Activated naive CD8-positive, alpha-beta T cell treated with anti-CD3 and anti-CD28 coated beads for 36 hours (primary cell): Measurements from ENCODE around the gene SLC25A21. TPM values are rescaled to one million over a fixed set of nuclear protein-coding genes. Genes with fewer than 3 reads are reported as not detected.

Source experiments
- DNase-seq: peaks from one replicate; pipeline ENCODE4 v3.0.0; 2021
- H3K27ac Mint-ChIP-seq: one replicate; pipeline ENCODE4 v1.8.0; 2022; ENCODE audit warnings: mild to moderate bottlenecking, moderate library complexity, mixed read lengths
- H3K27me3 Mint-ChIP-seq: one replicate; pipeline ENCODE4 v1.8.0; 2022; ENCODE audit warnings: mild to moderate bottlenecking, mixed read lengths
- H3K36me3 Mint-ChIP-seq: one replicate; pipeline ENCODE4 v1.8.0; 2021; ENCODE audit warnings: mild to moderate bottlenecking, mixed read lengths
- H3K4me1 Mint-ChIP-seq: one replicate; pipeline ENCODE4 v1.8.0; 2021; ENCODE audit warnings: mixed read lengths
- H3K4me3 Mint-ChIP-seq: one replicate; pipeline ENCODE4 v1.8.0; 2022; ENCODE audit warnings: mild to moderate bottlenecking, moderate library complexity, mixed read lengths
- H3K9me3 Mint-ChIP-seq: one replicate; pipeline ENCODE4 v1.8.0; 2022; ENCODE audit warnings: mixed read lengths
- total RNA-seq, 2 experiments: library from RNA; stranded (reverse); gene quantifications; one replicate each; pipeline ENCODE4 v1.2.3, GENCODE V29; 2021

Gene SLC25A21
- total RNA-seq, 2 experiments from 2014 or later: not detected

- Mint-ChIP-seq H3K4me1 (peaks cover 49% of the 10 kb centered on the region), H3K27ac (peak overlapping the region; percentile 31), H3K4me3 (peak overlapping the region; percentile 59), H3K36me3 (peaks cover 9% of the 10 kb centered on the region), H3K9me3 (peaks cover 5% of the 10 kb centered on the region), H3K27me3 (peaks cover 99% of the 10 kb centered on the region)
- DNase-seq: no peak
Measured at GRCh38 chr14:36660736-36661505, 511.5 kb downstream of the SLC25A21 start.

- no peak overlapping the region for H3K27ac Mint-ChIP-seq
- DNase-seq: no peak
- H3K9me3 Mint-ChIP-seq: peaks cover 5% of the 10 kb centered on the region
- no peak overlapping the region for H3K4me3 Mint-ChIP-seq
- H3K27me3 Mint-ChIP-seq: peaks cover 99% of the 10 kb centered on the region
- H3K36me3 Mint-ChIP-seq: peaks cover 15% of the 10 kb centered on the region
- peaks cover 54% of the 10 kb centered on the region for H3K4me1 Mint-ChIP-seq
Measured at GRCh38 chr14:36659822-36660735, 512.3 kb downstream of the SLC25A21 start.

GRCh38 chr14:36659010-36659821, 513.2 kb downstream of the SLC25A21 start:
- Mint-ChIP-seq H3K27me3 (peaks cover 99% of the 10 kb centered on the region), H3K4me3 (no peak overlapping the region), H3K27ac (no peak overlapping the region), H3K9me3 (peaks cover 5% of the 10 kb centered on the region), H3K36me3 (peaks cover 15% of the 10 kb centered on the region), H3K4me1 (peaks cover 48% of the 10 kb centered on the region)
- DNase-seq: no peak

- Mint-ChIP-seq H3K4me1 (peaks cover 41% of the 10 kb centered on the region), H3K36me3 (peaks cover 13% of the 10 kb centered on the region), H3K9me3 (peaks cover 5% of the 10 kb centered on the region), H3K4me3 (no peak overlapping the region), H3K27ac (no peak overlapping the region), H3K27me3 (peaks cover 98% of the 10 kb centered on the region)
- DNase-seq: no peak
Measured at GRCh38 chr14:36658123-36659009, 514.0 kb downstream of the SLC25A21 start.

GRCh38 chr14:36657399-36658122, 514.8 kb downstream of the SLC25A21 start:
- Mint-ChIP-seq H3K27ac (no peak overlapping the region), H3K9me3 (peaks cover 5% of the 10 kb centered on the region), H3K27me3 (peaks cover 98% of the 10 kb centered on the region), H3K4me3 (peak overlapping the region; percentile 19), H3K36me3 (peaks cover 10% of the 10 kb centered on the region), H3K4me1 (peaks cover 40% of the 10 kb centered on the region)
- no peak for DNase-seq

- peaks cover 3% of the 10 kb centered on the region for H3K9me3 Mint-ChIP-seq
- H3K4me1 Mint-ChIP-seq: peaks cover 33% of the 10 kb centered on the region
- H3K36me3 Mint-ChIP-seq: peaks cover 6% of the 10 kb centered on the region
- H3K27ac Mint-ChIP-seq: no peak overlapping the region
- H3K27me3 Mint-ChIP-seq: peaks cover 96% of the 10 kb centered on the region
- no peak for DNase-seq
- no peak overlapping the region for H3K4me3 Mint-ChIP-seq
Measured at GRCh38 chr14:36656687-36657398, 515.6 kb downstream of the SLC25A21 start.

GRCh38 chr14:36655963-36656686, 516.3 kb downstream of the SLC25A21 start:
- no peak for DNase-seq
- Mint-ChIP-seq H3K36me3 (peaks cover 6% of the 10 kb centered on the region), H3K27ac (peak overlapping the region; percentile 67), H3K27me3 (peaks cover 96% of the 10 kb centered on the region), H3K9me3 (no peaks in the 10 kb centered on the region), H3K4me3 (no peak overlapping the region), H3K4me1 (peaks cover 28% of the 10 kb centered on the region)

- H3K4me3 Mint-ChIP-seq: no peak overlapping the region
- H3K27me3 Mint-ChIP-seq: peaks cover 94% of the 10 kb centered on the region
- no peak overlapping the region for H3K27ac Mint-ChIP-seq
- peaks cover 26% of the 10 kb centered on the region for H3K4me1 Mint-ChIP-seq
- DNase-seq: no peak
- peaks cover 6% of the 10 kb centered on the region for H3K36me3 Mint-ChIP-seq
- H3K9me3 Mint-ChIP-seq: no peaks in the 10 kb centered on the region
Measured at GRCh38 chr14:36655571-36655962, 516.8 kb downstream of the SLC25A21 start.

GRCh38 chr14:36654794-36655381, 517.5 kb downstream of the SLC25A21 start:
- Mint-ChIP-seq H3K4me3 (no peak overlapping the region), H3K4me1 (peaks cover 19% of the 10 kb centered on the region), H3K27ac (no peak overlapping the region), H3K9me3 (no peaks in the 10 kb centered on the region), H3K27me3 (peaks cover 93% of the 10 kb centered on the region), H3K36me3 (peaks cover 6% of the 10 kb centered on the region)
- DNase-seq: no peak

- H3K4me3 Mint-ChIP-seq: no peak overlapping the region
- H3K36me3 Mint-ChIP-seq: peaks cover 6% of the 10 kb centered on the region
- H3K4me1 Mint-ChIP-seq: peaks cover 18% of the 10 kb centered on the region
- peaks cover 92% of the 10 kb centered on the region for H3K27me3 Mint-ChIP-seq
- H3K9me3 Mint-ChIP-seq: no peaks in the 10 kb centered on the region
- DNase-seq: no peak
- H3K27ac Mint-ChIP-seq: no peak overlapping the region
Measured at GRCh38 chr14:36653962-36654793, 518.2 kb downstream of the SLC25A21 start.

- no peaks in the 10 kb centered on the region for H3K9me3 Mint-ChIP-seq
- DNase-seq: no peak
- H3K4me3 Mint-ChIP-seq: no peak overlapping the region
- H3K4me1 Mint-ChIP-seq: peaks cover 15% of the 10 kb centered on the region
- peaks cover 6% of the 10 kb centered on the region for H3K36me3 Mint-ChIP-seq
- H3K27ac Mint-ChIP-seq: no peak overlapping the region
- H3K27me3 Mint-ChIP-seq: peaks cover 92% of the 10 kb centered on the region
Measured at GRCh38 chr14:36653413-36653812, 519.0 kb downstream of the SLC25A21 start.
